ENCODE results near the gene MYO1D. TPM values are rescaled to one million over a fixed set of nuclear protein-coding genes. Genes with fewer than 3 reads are reported as not detected.

MYO1D gene
- total RNA-seq, 1 donor from 2014 or later: 23.4 TPM

- H3K9me3 Mint-ChIP-seq: no peaks in the 10 kb centered on the region
- H3K36me3 Mint-ChIP-seq (ENCODE audit: low read depth): peaks cover 16% of the 10 kb centered on the region
- H3K4me1 Mint-ChIP-seq (ENCODE audit: low read depth): peaks cover 73% of the 10 kb centered on the region
- H3K4me3 Mint-ChIP-seq (ENCODE audit: low read depth): peak overlapping the region; percentile 64
- intact Hi-C loops (cut with micrococcal nuclease): loop anchor here (1.0 to 10.0 kb wide), 3 partner anchors 28 to 1862 kb away; no protein-coding TSS in a partner anchor
- peak; percentile 40 for DNase-seq (ENCODE audit: low spot score)
- H3K27me3 Mint-ChIP-seq (ENCODE audit: low read depth): no peaks in the 10 kb centered on the region
- peak overlapping the region; percentile 96 for H3K27ac Mint-ChIP-seq
Observed at GRCh38 chr17:32523017-32523680, 353.8 kb downstream of the MYO1D start.

- no peak for DNase-seq (ENCODE audit: low spot score)
- Mint-ChIP-seq H3K4me1 (ENCODE audit: low read depth) (peaks cover 77% of the 10 kb centered on the region), H3K36me3 (ENCODE audit: low read depth) (peaks cover 8% of the 10 kb centered on the region), H3K27ac (peak overlapping the region; percentile 93), H3K9me3 (no peaks in the 10 kb centered on the region), H3K27me3 (ENCODE audit: low read depth) (no peaks in the 10 kb centered on the region), H3K4me3 (ENCODE audit: low read depth) (no peak overlapping the region)
- intact Hi-C loops (cut with micrococcal nuclease): loop anchor here (2.0 to 10.0 kb wide), 3 partner anchors 38 to 1864 kb away; no protein-coding TSS in a partner anchor
Observed at GRCh38 chr17:32520737-32521404, 356.1 kb downstream of the MYO1D start.

GRCh38 chr17:32520104-32520701, 356.7 kb downstream of the MYO1D start:
- peak; percentile 35 for DNase-seq (ENCODE audit: low spot score)
- intact Hi-C loops (cut with micrococcal nuclease): loop anchor here (2.0 to 10.0 kb wide), 3 partner anchors 39 to 1865 kb away; no protein-coding TSS in a partner anchor
- Mint-ChIP-seq H3K9me3 (no peaks in the 10 kb centered on the region), H3K27ac (peak overlapping the region; percentile 93), H3K36me3 (ENCODE audit: low read depth) (peaks cover 7% of the 10 kb centered on the region), H3K27me3 (ENCODE audit: low read depth) (no peaks in the 10 kb centered on the region), H3K4me1 (ENCODE audit: low read depth) (peaks cover 72% of the 10 kb centered on the region), H3K4me3 (ENCODE audit: low read depth) (peak overlapping the region; percentile 74)

GRCh38 chr17:32519228-32520103, 357.5 kb downstream of the MYO1D start:
- peak overlapping the region; percentile 93 for H3K27ac Mint-ChIP-seq
- H3K4me3 Mint-ChIP-seq (ENCODE audit: low read depth): peak overlapping the region; percentile 74
- H3K4me1 Mint-ChIP-seq (ENCODE audit: low read depth): peaks cover 67% of the 10 kb centered on the region
- peak; percentile 55 for DNase-seq (ENCODE audit: low spot score)
- H3K36me3 Mint-ChIP-seq (ENCODE audit: low read depth): peaks cover 7% of the 10 kb centered on the region
- no peaks in the 10 kb centered on the region for H3K27me3 Mint-ChIP-seq (ENCODE audit: low read depth)
- H3K9me3 Mint-ChIP-seq: no peaks in the 10 kb centered on the region
- intact Hi-C loops (cut with micrococcal nuclease): loop anchor here (2.0 to 10.0 kb wide), 3 partner anchors 39 to 1865 kb away; no protein-coding TSS in a partner anchor

GRCh38 chr17:32518646-32519227, 358.2 kb downstream of the MYO1D start:
- Mint-ChIP-seq H3K27ac (no peak overlapping the region), H3K4me1 (ENCODE audit: low read depth) (peaks cover 60% of the 10 kb centered on the region), H3K4me3 (ENCODE audit: low read depth) (peak overlapping the region; percentile 31), H3K36me3 (ENCODE audit: low read depth) (peaks cover 7% of the 10 kb centered on the region), H3K27me3 (ENCODE audit: low read depth) (no peaks in the 10 kb centered on the region), H3K9me3 (no peaks in the 10 kb centered on the region)
- DNase-seq (ENCODE audit: low spot score): no peak
- intact Hi-C loops (cut with micrococcal nuclease): no loop called here

- peaks cover 59% of the 10 kb centered on the region for H3K4me1 Mint-ChIP-seq (ENCODE audit: low read depth)
- no peak overlapping the region for H3K4me3 Mint-ChIP-seq (ENCODE audit: low read depth)
Observed at GRCh38 chr17:32517982-32518381, 358.9 kb downstream of the MYO1D start.

GRCh38 chr17:32516940-32517701, 359.8 kb downstream of the MYO1D start:
- Mint-ChIP-seq H3K36me3 (ENCODE audit: low read depth) (peaks cover 3% of the 10 kb centered on the region), H3K9me3 (no peaks in the 10 kb centered on the region), H3K27me3 (ENCODE audit: low read depth) (no peaks in the 10 kb centered on the region), H3K4me3 (ENCODE audit: low read depth) (peak overlapping the region; percentile 30), H3K4me1 (ENCODE audit: low read depth) (peaks cover 52% of the 10 kb centered on the region), H3K27ac (peak overlapping the region; percentile 80)
- intact Hi-C loops (cut with micrococcal nuclease): loop anchor here (1.0 to 2.0 kb wide), 2 partner anchors 14 to 24 kb away; no protein-coding TSS in a partner anchor
- DNase-seq (ENCODE audit: low spot score): no peak

More at GRCh38 chr17:32517982-32518381, 358.9 kb downstream of the MYO1D start:
- Mint-ChIP-seq H3K9me3 (no peaks in the 10 kb centered on the region), H3K27me3 (ENCODE audit: low read depth) (no peaks in the 10 kb centered on the region), H3K36me3 (ENCODE audit: low read depth) (peaks cover 7% of the 10 kb centered on the region), H3K27ac (peak overlapping the region; percentile 68)
- no peak for DNase-seq (ENCODE audit: low spot score)
- intact Hi-C loops (cut with micrococcal nuclease): loop anchor here (1.0 to 2.0 kb wide), 2 partner anchors 15 to 25 kb away; no protein-coding TSS in a partner anchor

GRCh38 chr17:32516450-32516849, 360.5 kb downstream of the MYO1D start:
- no peaks in the 10 kb centered on the region for H3K27me3 Mint-ChIP-seq (ENCODE audit: low read depth)
- no peak for DNase-seq (ENCODE audit: low spot score)
- peaks cover 3% of the 10 kb centered on the region for H3K36me3 Mint-ChIP-seq (ENCODE audit: low read depth)
- peaks cover 51% of the 10 kb centered on the region for H3K4me1 Mint-ChIP-seq (ENCODE audit: low read depth)
- intact Hi-C loops (cut with micrococcal nuclease): loop anchor here (2.0 kb wide), 1 partner anchor 24 kb away; no protein-coding TSS in a partner anchor
- H3K4me3 Mint-ChIP-seq (ENCODE audit: low read depth): no peak overlapping the region
- no peak overlapping the region for H3K27ac Mint-ChIP-seq
- no peaks in the 10 kb centered on the region for H3K9me3 Mint-ChIP-seq

GRCh38 chr17:32515677-32516383, 361.1 kb downstream of the MYO1D start:
- Mint-ChIP-seq H3K36me3 (ENCODE audit: low read depth) (no peaks in the 10 kb centered on the region), H3K4me3 (ENCODE audit: low read depth) (no peak overlapping the region), H3K27me3 (ENCODE audit: low read depth) (no peaks in the 10 kb centered on the region), H3K27ac (no peak overlapping the region), H3K9me3 (no peaks in the 10 kb centered on the region), H3K4me1 (ENCODE audit: low read depth) (peaks cover 45% of the 10 kb centered on the region)
- no peak for DNase-seq (ENCODE audit: low spot score)
- intact Hi-C loops (cut with micrococcal nuclease): loop anchor here (2.0 kb wide), 1 partner anchor 23 kb away; no protein-coding TSS in a partner anchor

- Mint-ChIP-seq H3K4me1 (ENCODE audit: low read depth) (peaks cover 33% of the 10 kb centered on the region), H3K4me3 (ENCODE audit: low read depth) (no peak overlapping the region), H3K9me3 (no peaks in the 10 kb centered on the region), H3K27ac (no peak overlapping the region), H3K36me3 (ENCODE audit: low read depth) (no peaks in the 10 kb centered on the region), H3K27me3 (ENCODE audit: low read depth) (no peaks in the 10 kb centered on the region)
- intact Hi-C loops (cut with micrococcal nuclease): no loop called here
- no peak for DNase-seq (ENCODE audit: low spot score)
Observed at GRCh38 chr17:32514606-32515005, 362.3 kb downstream of the MYO1D start.

- intact Hi-C loops (cut with micrococcal nuclease): no loop called here
- H3K27me3 Mint-ChIP-seq (ENCODE audit: low read depth): no peaks in the 10 kb centered on the region
- H3K4me3 Mint-ChIP-seq (ENCODE audit: low read depth): no peak overlapping the region
- H3K9me3 Mint-ChIP-seq: no peaks in the 10 kb centered on the region
- no peak overlapping the region for H3K27ac Mint-ChIP-seq
- no peak for DNase-seq (ENCODE audit: low spot score)
- peaks cover 26% of the 10 kb centered on the region for H3K4me1 Mint-ChIP-seq (ENCODE audit: low read depth)
- H3K36me3 Mint-ChIP-seq (ENCODE audit: low read depth): no peaks in the 10 kb centered on the region
Observed at GRCh38 chr17:32513579-32513978, 363.3 kb downstream of the MYO1D start.
